ENCODE measurements around the gene CCDC63.

DNA sequence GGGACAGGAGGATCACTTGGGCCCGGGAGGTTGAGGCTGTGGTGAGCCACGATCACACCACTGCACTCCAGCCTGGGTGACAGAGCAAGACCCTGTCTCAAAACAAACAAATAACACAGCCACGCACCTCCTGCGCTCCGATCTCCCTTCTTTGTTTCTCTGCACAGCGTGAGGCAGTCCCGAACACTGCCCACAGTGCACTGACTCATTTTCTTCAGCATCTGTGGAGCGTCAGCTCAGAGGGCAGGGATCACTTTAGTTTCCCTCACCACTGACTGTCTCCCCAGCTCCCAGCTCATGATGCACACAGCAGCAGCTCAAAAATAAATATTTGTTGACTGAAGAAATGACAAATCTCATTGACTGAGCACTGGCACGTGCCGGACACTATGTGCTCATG, 74.5 kb downstream of the CCDC63 start:
- TF ChIP-seq CTCF (IDR thresholded peaks at IDR 0.05), result no peak
- TF ChIP-seq POLR2A (IDR thresholded peaks at IDR 0.05), result no peak
